ENCODE measurements around the gene MLLT3.

- no peak for TF ChIP-seq POLR2A (IDR thresholded peaks at IDR 0.05)
- TF ChIP-seq, protein P1, sequence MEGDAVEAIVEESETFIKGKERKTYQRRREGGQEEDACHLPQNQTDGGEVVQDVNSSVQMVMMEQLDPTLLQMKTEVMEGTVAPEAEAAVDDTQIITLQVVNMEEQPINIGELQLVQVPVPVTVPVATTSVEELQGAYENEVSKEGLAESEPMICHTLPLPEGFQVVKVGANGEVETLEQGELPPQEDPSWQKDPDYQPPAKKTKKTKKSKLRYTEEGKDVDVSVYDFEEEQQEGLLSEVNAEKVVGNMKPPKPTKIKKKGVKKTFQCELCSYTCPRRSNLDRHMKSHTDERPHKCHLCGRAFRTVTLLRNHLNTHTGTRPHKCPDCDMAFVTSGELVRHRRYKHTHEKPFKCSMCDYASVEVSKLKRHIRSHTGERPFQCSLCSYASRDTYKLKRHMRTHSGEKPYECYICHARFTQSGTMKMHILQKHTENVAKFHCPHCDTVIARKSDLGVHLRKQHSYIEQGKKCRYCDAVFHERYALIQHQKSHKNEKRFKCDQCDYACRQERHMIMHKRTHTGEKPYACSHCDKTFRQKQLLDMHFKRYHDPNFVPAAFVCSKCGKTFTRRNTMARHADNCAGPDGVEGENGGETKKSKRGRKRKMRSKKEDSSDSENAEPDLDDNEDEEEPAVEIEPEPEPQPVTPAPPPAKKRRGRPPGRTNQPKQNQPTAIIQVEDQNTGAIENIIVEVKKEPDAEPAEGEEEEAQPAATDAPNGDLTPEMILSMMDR (IDR thresholded peaks at IDR 0.05): no peak
These were observed 110.6 kb downstream of the MLLT3 start for GRCh38 chr9:20511686-20512085.

Measured in uterus (tissue), 2 donors.